ENCODE measurements around the gene C19orf12. TPM values are rescaled to one million over a fixed set of nuclear protein-coding genes. Genes with fewer than 3 reads are reported as not detected.

C19orf12 gene
- polyA plus RNA-seq, 1 experiment: 33.9 TPM

- no peak overlapping the region for H3K4me3 ChIP-seq (ENCODE audit: low read depth, low read length)
- DNase-seq (ENCODE audit: low read depth): no peak
- CTCF ChIA-PET: interaction anchor here (1.4 to 1.7 kb wide), 3 partner anchors 9 to 22 kb away, joined by 4 to 5 read pairs (median 4); no protein-coding TSS in a partner anchor
- POLR2A ChIA-PET: no interaction called here
- no peak for TF ChIP-seq CTCF (IDR thresholded peaks at IDR 0.05; ENCODE audit: insufficient read depth, low read depth, low read length)
- no peaks in the 10 kb centered on the region for H3K36me3 ChIP-seq (ENCODE audit: control insufficient read depth, insufficient read depth, low read length)
- no peaks in the 10 kb centered on the region; the same call in 1 of the 2 replicates for H3K27me3 ChIP-seq (ENCODE audit: control insufficient read depth, insufficient read depth, low read length)
Measured at GRCh38 chr19:29737461-29738000, 22.5 kb upstream of the C19orf12 start.

GRCh38 chr19:29735829-29736228, 20.8 kb upstream of the C19orf12 start:
- no peak for TF ChIP-seq CTCF (IDR thresholded peaks at IDR 0.05; ENCODE audit: insufficient read depth, low read depth, low read length)
- CTCF ChIA-PET: interaction anchor here (0.7 to 1.2 kb wide), 2 partner anchors 137 to 807 kb away, joined by 3 read pairs; no protein-coding TSS in a partner anchor
- POLR2A ChIA-PET: no interaction called here

GRCh38 chr19:29731331-29731850, 16.3 kb upstream of the C19orf12 start:
- CTCF ChIA-PET: interaction anchor here (1.1 to 2.9 kb wide), 4 partner anchors 9 to 143 kb away, joined by 5 to 25 read pairs (median 9); no protein-coding TSS in a partner anchor
- Histone ChIP-seq H3K4me3 (ENCODE audit: low read depth, low read length) (no peak overlapping the region), H3K27me3 (ENCODE audit: control insufficient read depth, insufficient read depth, low read length) (peaks cover 4% of the 10 kb centered on the region), H3K36me3 (ENCODE audit: control insufficient read depth, insufficient read depth, low read length) (no peaks in the 10 kb centered on the region)
- no peak for DNase-seq (ENCODE audit: low read depth)
- POLR2A ChIA-PET: no interaction called here
- no peak for TF ChIP-seq CTCF (IDR thresholded peaks at IDR 0.05; ENCODE audit: insufficient read depth, low read depth, low read length)

More at GRCh38 chr19:29735829-29736228, 20.8 kb upstream of the C19orf12 start:
- peaks cover 4% of the 10 kb centered on the region for H3K27me3 ChIP-seq (ENCODE audit: control insufficient read depth, insufficient read depth, low read length)
- no peak for DNase-seq (ENCODE audit: low read depth)
- no peaks in the 10 kb centered on the region for H3K36me3 ChIP-seq (ENCODE audit: control insufficient read depth, insufficient read depth, low read length)
- H3K4me3 ChIP-seq (ENCODE audit: low read depth, low read length): no peak overlapping the region

GRCh38 chr19:29727906-29728305, 12.8 kb upstream of the C19orf12 start:
- ChIA-PET POLR2A (no interaction called here), CTCF (interaction anchor here (0.9 to 2.2 kb wide), 5 partner anchors 10 to 922 kb away, joined by 3 to 16 read pairs (median 4); partner anchors contain the start of gene C19orf12)
- no peaks in the 10 kb centered on the region for H3K36me3 ChIP-seq (ENCODE audit: control insufficient read depth, insufficient read depth, low read length)
- TF ChIP-seq CTCF (IDR thresholded peaks at IDR 0.05; ENCODE audit: insufficient read depth, low read depth, low read length): no peak
- DNase-seq (ENCODE audit: low read depth): no peak
- H3K4me3 ChIP-seq (ENCODE audit: low read depth, low read length): no peak overlapping the region
- H3K27me3 ChIP-seq (ENCODE audit: control insufficient read depth, insufficient read depth, low read length): peaks cover 16% of the 10 kb centered on the region

- Histone ChIP-seq H3K4me3 (ENCODE audit: low read depth, low read length) (no peak overlapping the region), H3K27me3 (ENCODE audit: control insufficient read depth, insufficient read depth, low read length) (peaks cover 14% of the 10 kb centered on the region), H3K36me3 (ENCODE audit: control insufficient read depth, insufficient read depth, low read length) (no peaks in the 10 kb centered on the region)
- ChIA-PET POLR2A (no interaction called here), CTCF (interaction anchor here (0.8 to 7.6 kb wide), 3 partner anchors 8 to 148 kb away, joined by 3 to 42 read pairs (median 4); no protein-coding TSS in a partner anchor)
- DNase-seq (ENCODE audit: low read depth): no peak
- TF ChIP-seq CTCF (IDR thresholded peaks at IDR 0.05; ENCODE audit: insufficient read depth, low read depth, low read length): no peak
Measured at GRCh38 chr19:29724746-29725145, 9.7 kb upstream of the C19orf12 start.

Data from BJ (cell line).